Rectal smooth muscle tissue (tissue), 1 donor: ENCODE measurements around the gene CBX3.
A peak's percentile ranks its signal among the peaks of the same experiment; 100 is the strongest.
"Not testable (repeated sequence)": the region's sequence is repeated elsewhere in the genome, so short reads cannot be mapped to it uniquely, and the experiment has no call there.

Experiments used
- H3K27ac ChIP-seq: one replicate; pipeline ENCODE4 v1.7.0; 2013; ENCODE audit warnings: low read depth, low read length, inconsistent platforms
- H3K27me3 ChIP-seq: one replicate; pipeline ENCODE4 v1.7.0; 2013; ENCODE audit warnings: low read length; ENCODE audit not compliant: control insufficient read depth, insufficient read depth
- H3K36me3 ChIP-seq: one replicate; pipeline ENCODE4 v1.7.0; 2013; ENCODE audit warnings: low read length; ENCODE audit not compliant: control insufficient read depth, insufficient read depth
- H3K4me1 ChIP-seq: one replicate; pipeline ENCODE4 v1.7.0; 2013; ENCODE audit warnings: low read length; ENCODE audit not compliant: control insufficient read depth, insufficient read depth
- H3K4me3 ChIP-seq: one replicate; pipeline ENCODE4 v1.7.0; 2013; ENCODE audit warnings: low read length
- H3K9ac ChIP-seq: one replicate; pipeline ENCODE4 v1.7.0; 2013; ENCODE audit warnings: low read length

Gene CBX3

DNA sequence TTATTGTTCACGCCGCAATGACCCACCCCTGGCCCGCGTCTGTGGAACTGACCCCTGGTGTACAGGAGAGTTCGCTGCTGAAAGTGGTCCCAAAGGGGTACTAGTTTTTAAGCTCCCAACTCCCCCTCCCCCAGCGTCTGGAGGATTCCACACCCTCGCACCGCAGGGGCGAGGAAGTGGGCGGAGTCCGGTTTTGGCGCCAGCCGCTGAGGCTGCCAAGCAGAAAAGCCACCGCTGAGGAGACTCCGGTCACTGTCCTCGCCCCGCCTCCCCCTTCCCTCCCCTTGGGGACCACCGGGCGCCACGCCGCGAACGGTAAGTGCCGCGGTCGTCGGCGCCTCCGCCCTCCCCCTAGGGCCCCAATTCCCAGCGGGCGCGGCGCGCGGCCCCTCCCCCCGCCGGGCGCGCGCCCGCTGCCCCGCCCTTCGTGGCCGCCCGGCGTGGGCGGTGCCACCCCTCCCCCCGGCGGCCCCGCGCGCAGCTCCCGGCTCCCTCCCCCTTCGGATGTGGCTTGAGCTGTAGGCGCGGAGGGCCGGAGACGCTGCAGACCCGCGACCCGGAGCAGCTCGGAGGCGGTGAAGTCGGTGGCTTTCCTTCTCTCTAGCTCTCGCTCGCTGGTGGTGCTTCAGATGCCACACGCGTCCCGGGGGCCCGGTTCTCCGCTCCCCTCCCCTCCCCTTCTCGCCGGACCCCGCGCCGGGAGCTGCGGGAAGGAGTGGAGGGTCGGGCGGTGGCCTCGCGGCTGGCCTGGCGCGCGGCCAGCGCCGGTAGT is at the start of gene CBX3:
Gene CBX3 (plus strand): TSS at position 499 of the 772 bp plus-strand sequence. CDS start 1,254 bp downstream, outside the sequence.
- Histone ChIP-seq H3K9ac (peak within 1 kb of the TSS; percentile 100), H3K36me3 (peaks cover 7% of the 10 kb centered on the region), H3K4me1 (peaks cover 12% of the 10 kb centered on the region), H3K27ac (peak within 1 kb of the TSS; percentile 97), H3K27me3 (no peaks in the 10 kb centered on the region), H3K4me3 (peak within 1 kb of the TSS; percentile 95)

DNA sequence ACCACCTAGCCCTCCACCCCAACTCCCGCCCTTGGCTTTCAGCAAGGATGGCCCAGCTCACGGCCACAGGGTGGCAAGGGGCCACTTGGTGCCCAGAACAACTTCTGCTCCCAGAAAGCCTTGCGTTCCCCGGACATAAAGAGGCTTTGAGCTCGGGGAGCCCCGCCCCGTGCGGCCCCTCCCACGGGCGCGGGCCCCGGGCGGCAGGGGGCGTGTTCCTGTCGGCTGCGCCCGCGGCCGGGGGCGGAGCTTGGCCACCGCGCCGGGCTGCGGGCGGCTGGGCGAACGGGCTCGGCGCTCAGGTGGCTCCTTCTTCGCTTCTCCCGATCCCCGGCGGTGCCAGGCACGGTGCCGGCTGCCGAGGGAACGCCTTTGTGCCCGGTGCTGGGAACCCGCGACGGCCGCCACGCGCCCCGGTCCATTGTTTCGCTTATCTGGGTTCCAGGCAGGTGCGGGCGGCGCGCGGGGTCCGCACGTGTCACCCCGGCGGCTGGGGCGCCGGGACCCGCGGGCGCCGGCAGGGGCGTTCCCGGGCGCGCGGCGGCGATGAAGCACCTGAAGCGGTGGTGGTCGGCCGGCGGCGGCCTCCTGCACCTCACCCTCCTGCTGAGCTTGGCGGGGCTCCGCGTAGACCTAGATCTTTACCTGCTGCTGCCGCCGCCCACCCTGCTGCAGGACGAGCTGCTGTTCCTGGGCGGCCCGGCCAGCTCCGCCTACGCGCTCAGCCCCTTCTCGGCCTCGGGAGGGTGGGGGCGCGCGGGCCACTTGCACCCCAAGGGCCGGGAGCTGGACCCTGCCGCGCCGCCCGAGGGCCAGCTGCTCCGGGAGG is 49.4 kb upstream of the CBX3 start, which contains the start of gene NFE2L3:
Gene NFE2L3 (plus strand): TSS at position 246 of the 829 bp plus-strand sequence. CDS start 301 bp downstream, at position 547.
- Histone ChIP-seq H3K27ac (no peak within 1 kb of the TSS), H3K27me3 (peaks cover 8% of the 10 kb centered on the region), H3K4me3 (peak within 1 kb of the TSS; percentile 71), H3K4me1 (no peaks in the 10 kb centered on the region), H3K9ac (peak within 1 kb of the TSS; percentile 11), H3K36me3 (no peaks in the 10 kb centered on the region)

DNA sequence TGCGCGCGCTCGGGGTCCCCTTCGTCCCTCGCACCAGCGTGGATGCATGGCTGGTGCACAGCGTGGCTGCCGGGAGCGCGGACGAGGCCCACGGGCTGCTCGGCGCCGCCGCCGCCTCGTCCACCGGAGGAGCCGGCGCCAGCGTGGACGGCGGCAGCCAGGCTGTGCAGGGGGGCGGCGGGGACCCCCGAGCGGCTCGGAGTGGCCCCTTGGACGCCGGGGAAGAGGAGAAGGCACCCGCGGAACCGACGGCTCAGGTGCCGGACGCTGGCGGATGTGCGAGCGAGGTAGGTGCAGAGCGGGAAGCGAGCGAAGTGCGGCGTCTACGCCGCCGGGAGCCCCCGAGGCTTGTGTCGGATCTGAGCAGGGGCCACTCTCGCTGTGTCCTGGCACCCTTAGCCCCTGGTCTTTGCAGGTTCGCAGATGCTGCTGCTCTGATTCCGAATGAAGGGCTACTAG is 48.7 kb upstream of the CBX3 start:
- H3K36me3 ChIP-seq, H3K27ac ChIP-seq, H3K4me1 ChIP-seq, H3K27me3 ChIP-seq: not testable (repeated sequence)
- Histone ChIP-seq H3K4me3 (peak overlapping the region; percentile 71), H3K9ac (peak overlapping the region; percentile 11)

GRCh38 chr7:26153241-26153822 is 48.2 kb upstream of the CBX3 start:
- H3K4me1 ChIP-seq: no peaks in the 10 kb centered on the region
- no peak overlapping the region for H3K27ac ChIP-seq
- peaks cover 8% of the 10 kb centered on the region for H3K27me3 ChIP-seq
- no peaks in the 10 kb centered on the region for H3K36me3 ChIP-seq
- H3K9ac ChIP-seq: peak overlapping the region; percentile 11
- peak overlapping the region; percentile 71 for H3K4me3 ChIP-seq

DNA sequence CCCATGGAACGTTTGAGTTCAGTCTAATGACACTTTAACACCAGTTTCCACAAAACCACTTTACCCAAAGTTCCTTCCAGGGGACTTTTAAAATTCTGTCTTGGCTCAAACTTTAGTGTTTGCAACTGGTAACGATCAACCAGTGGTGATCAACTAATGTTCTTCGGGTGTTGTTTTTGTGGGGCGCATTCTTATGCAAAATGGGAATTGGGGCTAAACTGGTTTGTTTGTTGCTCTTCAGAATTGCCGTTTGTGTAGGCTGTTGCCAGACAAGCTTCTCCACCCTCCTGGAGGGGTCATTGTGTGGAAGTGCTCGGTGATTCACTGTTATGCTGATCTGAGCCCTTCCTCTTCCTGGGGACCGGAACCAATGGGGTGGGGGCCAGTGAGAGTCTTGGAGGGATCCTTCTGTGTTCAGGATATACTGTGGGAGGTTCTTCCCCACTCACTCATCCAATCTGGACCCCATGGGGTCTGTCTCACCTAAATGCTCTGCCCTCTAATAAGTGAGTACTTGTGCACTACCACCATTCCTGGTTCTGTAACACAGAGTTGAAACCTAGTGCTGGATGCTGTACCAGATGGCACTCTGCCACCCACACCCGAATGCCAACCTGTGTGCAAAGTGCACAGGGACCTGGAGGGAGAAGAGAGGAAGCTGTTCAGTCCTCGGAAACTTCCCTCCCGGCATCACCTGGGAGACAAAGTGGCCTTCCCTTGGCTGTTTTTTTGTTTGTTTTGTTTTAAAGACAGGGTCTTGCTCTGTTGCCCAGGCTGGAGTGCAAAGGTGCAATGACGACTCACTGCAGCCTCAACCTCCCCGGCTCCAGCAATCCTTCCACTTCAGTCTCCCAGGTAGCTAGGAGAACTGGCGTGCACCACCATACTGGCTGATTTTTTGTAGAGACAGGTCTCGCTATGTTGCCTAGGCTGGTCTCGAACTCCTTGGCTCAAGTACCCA is 47.4 kb upstream of the CBX3 start:
- H3K36me3 ChIP-seq: no peaks in the 10 kb centered on the region
- H3K4me1 ChIP-seq: no peaks in the 10 kb centered on the region
- peak overlapping the region; percentile 71 for H3K4me3 ChIP-seq
- no peak overlapping the region for H3K27ac ChIP-seq
- H3K27me3 ChIP-seq: peaks cover 8% of the 10 kb centered on the region
- no peak overlapping the region for H3K9ac ChIP-seq

DNA sequence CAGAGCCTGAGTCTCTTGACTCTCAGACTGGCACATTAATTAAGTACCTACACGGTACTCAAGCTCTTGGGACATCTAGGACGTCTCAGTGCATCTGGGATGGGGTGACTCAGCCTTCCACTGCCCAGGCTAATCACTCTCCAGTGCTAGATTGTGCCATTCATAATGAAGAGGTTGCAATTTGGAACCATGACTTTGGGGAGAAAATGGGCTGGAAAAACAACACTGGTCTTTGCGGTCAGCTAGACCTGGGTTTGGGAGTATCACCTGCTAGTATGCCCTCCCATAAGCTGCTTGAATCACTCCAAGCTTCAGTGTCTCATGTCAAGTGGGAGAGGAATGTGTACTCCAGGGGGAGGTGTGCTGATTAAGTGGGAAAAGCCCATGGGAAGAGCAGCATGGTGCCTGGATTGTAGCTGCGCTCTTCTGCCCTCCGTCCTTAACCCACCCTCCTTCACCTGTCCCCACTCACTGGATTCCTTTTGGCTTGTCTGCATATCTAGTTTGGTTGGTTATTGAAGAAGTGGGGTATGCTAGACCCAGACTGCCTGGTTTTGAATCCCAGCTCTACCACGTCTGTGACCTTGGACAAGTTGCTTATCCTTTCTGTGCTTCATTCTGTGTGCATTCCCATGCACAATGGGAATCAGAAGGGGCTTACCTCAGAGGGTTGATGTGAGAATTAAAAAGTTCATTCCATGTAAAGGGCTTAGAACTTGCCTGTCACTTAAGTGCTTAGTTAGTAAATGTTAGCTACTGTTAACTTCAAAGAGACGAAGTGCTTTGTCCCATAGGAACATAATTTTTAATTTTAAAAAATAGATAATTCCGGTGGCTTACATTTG is 45.8 kb upstream of the CBX3 start:
- Histone ChIP-seq H3K27me3 (peaks cover 8% of the 10 kb centered on the region), H3K4me3 (no peak overlapping the region), H3K27ac (no peak overlapping the region), H3K9ac (no peak overlapping the region), H3K36me3 (no peaks in the 10 kb centered on the region), H3K4me1 (no peaks in the 10 kb centered on the region)

DNA sequence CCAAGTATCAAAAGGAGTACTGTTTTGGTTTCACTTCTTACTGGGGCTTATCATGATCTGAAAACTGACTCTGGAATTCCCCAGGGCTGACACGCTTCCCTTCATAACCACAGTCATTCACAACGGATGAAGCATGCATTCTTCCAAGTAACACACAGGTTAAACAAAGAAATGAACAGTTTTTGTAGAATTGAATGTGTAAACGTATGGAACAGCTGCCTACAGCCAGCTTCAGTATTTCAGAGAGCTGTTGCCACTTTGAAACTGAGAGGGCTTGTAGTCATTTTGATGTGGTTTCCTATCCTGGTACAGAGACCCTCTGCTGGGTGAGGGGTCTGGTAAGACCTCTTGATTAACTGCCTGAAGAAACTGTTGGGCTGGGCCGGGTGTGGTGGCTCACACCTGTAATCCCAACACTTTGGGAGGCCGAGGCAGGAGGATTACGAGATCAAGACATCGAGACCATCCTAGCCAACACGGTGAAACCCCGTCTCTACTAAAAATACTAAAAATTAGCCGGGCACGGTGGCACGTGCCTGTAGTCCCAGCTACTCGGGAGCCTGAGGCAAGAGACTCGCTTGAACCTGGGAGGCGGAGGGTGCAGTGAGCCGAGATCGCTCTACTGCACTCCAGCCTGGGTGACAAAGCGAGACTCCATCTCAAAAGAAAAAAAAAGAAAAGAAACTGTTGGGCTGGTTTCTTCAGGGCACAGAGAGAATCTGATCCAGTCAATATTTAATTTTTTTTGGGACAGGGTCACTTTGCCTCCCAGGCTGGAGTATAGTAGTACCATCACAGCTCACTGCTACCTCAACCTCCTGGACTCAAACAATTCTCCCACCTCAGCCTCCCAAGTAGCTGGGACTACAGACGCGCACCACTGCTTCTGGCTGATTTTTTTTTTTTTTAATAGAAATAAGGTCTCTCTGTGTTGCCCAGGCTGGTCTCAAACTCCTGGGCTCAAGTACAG is 44.8 kb upstream of the CBX3 start:
- Histone ChIP-seq H3K27ac (no peak overlapping the region), H3K27me3 (peaks cover 7% of the 10 kb centered on the region), H3K9ac (no peak overlapping the region), H3K36me3 (no peaks in the 10 kb centered on the region), H3K4me3 (no peak overlapping the region), H3K4me1 (no peaks in the 10 kb centered on the region)

DNA sequence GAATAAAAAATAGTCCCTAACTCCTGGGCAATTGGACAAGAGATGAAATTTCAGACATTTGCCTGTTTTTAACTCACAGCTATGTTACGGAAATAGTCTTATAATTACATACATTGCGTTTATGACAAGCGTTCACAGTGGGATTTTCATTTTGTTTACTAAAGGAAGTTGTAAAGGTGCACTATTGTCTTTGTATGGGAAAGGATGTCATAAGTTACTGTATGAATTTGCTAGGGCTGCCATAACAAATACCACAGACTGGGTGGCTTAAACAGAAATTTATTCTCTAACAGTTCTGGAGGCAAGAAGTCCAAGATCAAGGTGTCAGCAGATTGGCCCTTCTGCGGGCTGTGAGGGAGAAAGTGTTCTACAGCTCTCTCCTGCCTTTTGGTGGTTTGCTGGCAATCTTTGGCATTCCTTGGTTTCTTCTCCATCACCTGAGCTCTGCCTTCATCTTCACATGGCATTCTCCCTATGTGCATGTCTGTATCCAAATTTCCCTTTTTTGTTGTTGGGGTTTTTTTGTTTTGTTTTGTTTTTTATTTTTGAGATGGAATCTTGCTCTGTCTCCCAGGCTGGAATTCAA is 43.9 kb upstream of the CBX3 start:
- no peaks in the 10 kb centered on the region for H3K36me3 ChIP-seq
- no peak overlapping the region for H3K27ac ChIP-seq
- H3K27me3 ChIP-seq: peaks cover 6% of the 10 kb centered on the region
- no peak overlapping the region for H3K9ac ChIP-seq
- H3K4me1 ChIP-seq: no peaks in the 10 kb centered on the region
- H3K4me3 ChIP-seq: no peak overlapping the region

DNA sequence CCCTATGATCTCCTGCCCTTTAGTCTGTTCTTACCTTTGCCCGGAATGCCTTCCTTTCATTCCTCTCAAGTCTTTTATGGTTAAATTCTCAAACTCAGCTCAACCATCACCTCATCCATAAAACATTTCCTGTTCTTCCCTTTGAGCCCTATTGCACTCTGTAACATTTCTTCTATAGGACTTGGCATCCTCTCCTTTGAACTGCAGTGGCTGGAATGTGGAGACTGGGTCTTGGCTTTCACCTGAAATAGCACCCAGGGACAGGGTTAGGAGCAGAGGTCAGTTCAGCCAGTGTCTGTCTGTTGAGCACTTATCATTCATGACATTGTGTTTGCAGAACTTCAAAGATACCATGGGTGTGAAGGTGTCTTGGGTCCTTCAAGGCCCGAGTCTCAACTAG is 42.3 kb upstream of the CBX3 start:
- no peak overlapping the region for H3K4me3 ChIP-seq
- H3K4me1 ChIP-seq: no peaks in the 10 kb centered on the region
- H3K27me3 ChIP-seq: no peaks in the 10 kb centered on the region
- H3K27ac ChIP-seq: no peak overlapping the region
- no peak overlapping the region for H3K9ac ChIP-seq
- no peaks in the 10 kb centered on the region for H3K36me3 ChIP-seq

- Histone ChIP-seq H3K4me3 (no peak overlapping the region), H3K27ac (no peak overlapping the region), H3K4me1 (no peaks in the 10 kb centered on the region), H3K27me3 (no peaks in the 10 kb centered on the region), H3K9ac (no peak overlapping the region), H3K36me3 (no peaks in the 10 kb centered on the region)
These were observed 40.6 kb upstream of the CBX3 start for GRCh38 chr7:26160896-26161295.
